GM23338 (cell line): Measurements from ENCODE around the gene RNF166.

Experiments used
- CREB1 ChIP-seq: fragments of 250-450 bp; sonication (Bioruptor Pico); IDR thresholded peaks from 2 replicates; pipeline ENCODE4 v1.5.0; 2020; ENCODE audit warnings: low read depth, mild to moderate bottlenecking, moderate library complexity
- EZH2 ChIP-seq: fragments of 200-600 bp; sonication (generic); IDR thresholded peaks from one replicate; pipeline ENCODE4 v1.8.0; 2017; ENCODE audit warnings: antibody characterized with exemption, mild to moderate bottlenecking, low read depth; ENCODE audit not compliant: unreplicated experiment
- EZH2phosphoT487 ChIP-seq: fragments of 200-600 bp; sonication (generic); IDR thresholded peaks from one replicate; pipeline ENCODE4 v1.8.1; 2018; ENCODE audit warnings: antibody characterized with exemption; ENCODE audit not compliant: unreplicated experiment
- JUNB ChIP-seq: IDR thresholded peaks from one replicate; pipeline ENCODE4 v1.6.1; 2016; ENCODE audit warnings: antibody characterized with exemption; ENCODE audit not compliant: unreplicated experiment
- POLR2AphosphoS5 ChIP-seq: IDR thresholded peaks from 2 replicates; pipeline ENCODE4 v1.6.1; 2016; ENCODE audit warnings: antibody characterized with exemption, low read depth
- REST ChIP-seq: IDR thresholded peaks from one replicate; pipeline ENCODE4 v1.6.1; 2018; ENCODE audit warnings: antibody characterized with exemption; ENCODE audit not compliant: unreplicated experiment
- STAT1 ChIP-seq: IDR thresholded peaks from one replicate; pipeline ENCODE4 v1.6.1; 2016; ENCODE audit warnings: antibody characterized with exemption; ENCODE audit not compliant: unreplicated experiment
- ZNF114 ChIP-seq: fragments of 250-450 bp; sonication (Bioruptor Pico); IDR thresholded peaks from 2 replicates; pipeline ENCODE4 v1.5.0; 2020; ENCODE audit warnings: mild to moderate bottlenecking, moderate library complexity
- TF ChIP-seq, protein P1 (sequence below), 2 experiments: fragments of 200-600 bp in 1 of 2; sonication (generic) in 1 of 2; conservative IDR thresholded peaks; 2 replicates each; pipeline versions ENCODE4 v1.5.1 to v1.6.1; 2016 to 2017; ENCODE audit warnings: antibody characterized with exemption in 2 of 2, low read depth in 2 of 2, mild to moderate bottlenecking in 2 of 2, moderate library complexity in 1 of 2
- TF ChIP-seq, protein P2 (sequence below): IDR thresholded peaks from 2 replicates; pipeline ENCODE4 v1.6.1; 2016; ENCODE audit warnings: antibody characterized with exemption

- TF ChIP-seq, protein P1, sequence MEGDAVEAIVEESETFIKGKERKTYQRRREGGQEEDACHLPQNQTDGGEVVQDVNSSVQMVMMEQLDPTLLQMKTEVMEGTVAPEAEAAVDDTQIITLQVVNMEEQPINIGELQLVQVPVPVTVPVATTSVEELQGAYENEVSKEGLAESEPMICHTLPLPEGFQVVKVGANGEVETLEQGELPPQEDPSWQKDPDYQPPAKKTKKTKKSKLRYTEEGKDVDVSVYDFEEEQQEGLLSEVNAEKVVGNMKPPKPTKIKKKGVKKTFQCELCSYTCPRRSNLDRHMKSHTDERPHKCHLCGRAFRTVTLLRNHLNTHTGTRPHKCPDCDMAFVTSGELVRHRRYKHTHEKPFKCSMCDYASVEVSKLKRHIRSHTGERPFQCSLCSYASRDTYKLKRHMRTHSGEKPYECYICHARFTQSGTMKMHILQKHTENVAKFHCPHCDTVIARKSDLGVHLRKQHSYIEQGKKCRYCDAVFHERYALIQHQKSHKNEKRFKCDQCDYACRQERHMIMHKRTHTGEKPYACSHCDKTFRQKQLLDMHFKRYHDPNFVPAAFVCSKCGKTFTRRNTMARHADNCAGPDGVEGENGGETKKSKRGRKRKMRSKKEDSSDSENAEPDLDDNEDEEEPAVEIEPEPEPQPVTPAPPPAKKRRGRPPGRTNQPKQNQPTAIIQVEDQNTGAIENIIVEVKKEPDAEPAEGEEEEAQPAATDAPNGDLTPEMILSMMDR (conservative IDR thresholded peaks at IDR 0.05; ENCODE audit: low read depth in 2 of 2), result no peak
- TF ChIP-seq CREB1, result no peak
- TF ChIP-seq REST, result no peak
- no peak for TF ChIP-seq POLR2AphosphoS5
- TF ChIP-seq STAT1, result no peak
- TF ChIP-seq ZNF114 (CRISPR knock-in tag), result no peak
- no peak for TF ChIP-seq EZH2phosphoT487
- TF ChIP-seq EZH2, result no peak
- TF ChIP-seq JUNB, result no peak
- TF ChIP-seq, protein P2, sequence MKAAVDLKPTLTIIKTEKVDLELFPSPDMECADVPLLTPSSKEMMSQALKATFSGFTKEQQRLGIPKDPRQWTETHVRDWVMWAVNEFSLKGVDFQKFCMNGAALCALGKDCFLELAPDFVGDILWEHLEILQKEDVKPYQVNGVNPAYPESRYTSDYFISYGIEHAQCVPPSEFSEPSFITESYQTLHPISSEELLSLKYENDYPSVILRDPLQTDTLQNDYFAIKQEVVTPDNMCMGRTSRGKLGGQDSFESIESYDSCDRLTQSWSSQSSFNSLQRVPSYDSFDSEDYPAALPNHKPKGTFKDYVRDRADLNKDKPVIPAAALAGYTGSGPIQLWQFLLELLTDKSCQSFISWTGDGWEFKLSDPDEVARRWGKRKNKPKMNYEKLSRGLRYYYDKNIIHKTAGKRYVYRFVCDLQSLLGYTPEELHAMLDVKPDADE, result no peak
Observed at GRCh38 chr16:88736496-88736895, 30.3 kb upstream of the RNF166 start.
